SK-N-SH treated with all-trans-retinoic acid at 6 μM for 48 hours (cell line): ENCODE measurements around the gene FAM120AOS.

Experiments used
- ARNTL ChIP-seq: fragments of 450-650 bp; formaldehyde crosslinking; IDR thresholded peaks from 2 replicates; pipeline ENCODE4 v1.5.0; 2020; ENCODE audit warnings: low read depth, mild to moderate bottlenecking, moderate library complexity, borderline replicate concordance
- BACH2 ChIP-seq: fragments of 250-450 bp; sonication (Bioruptor Pico); IDR thresholded peaks from 2 replicates; pipeline ENCODE4 v1.9.0; 2021; ENCODE audit warnings: mild to moderate bottlenecking, borderline replicate concordance
- GLIS3 ChIP-seq: fragments of 250-450 bp; sonication (Bioruptor Pico); IDR thresholded peaks from 2 replicates; pipeline ENCODE4 v1.5.0; 2020; ENCODE audit warnings: mild to moderate bottlenecking, moderate library complexity
- ISL1 ChIP-seq: fragments of 250-450 bp; sonication (Bioruptor Pico); IDR thresholded peaks from 2 replicates; pipeline ENCODE4 v2.1.2; 2022; ENCODE audit warnings: mild to moderate bottlenecking, moderate library complexity
- OSR1 ChIP-seq: fragments of 250-450 bp; sonication (Bioruptor Pico); IDR thresholded peaks from 2 replicates; pipeline ENCODE4 v1.8.0; 2022; ENCODE audit warnings: moderate library complexity, mild to moderate bottlenecking, inconsistent platforms
- PATZ1 ChIP-seq: fragments of 250-450 bp; sonication (Bioruptor Pico); IDR thresholded peaks from 2 replicates; pipeline ENCODE4 v1.8.0; 2020; ENCODE audit warnings: mild to moderate bottlenecking, moderate library complexity, borderline replicate concordance
- PPARA ChIP-seq: fragments of 250-450 bp; sonication (Bioruptor Pico); IDR thresholded peaks from 2 replicates; pipeline ENCODE4 v1.5.0; 2020; ENCODE audit warnings: mild to moderate bottlenecking, borderline replicate concordance
- RARB ChIP-seq: fragments of 250-450 bp; sonication (Bioruptor Pico); IDR thresholded peaks from 2 replicates; pipeline ENCODE4 v1.8.0; 2021; ENCODE audit warnings: mild to moderate bottlenecking, moderate library complexity
- TOX ChIP-seq: fragments of 250-450 bp; sonication (Bioruptor Pico); IDR thresholded peaks from 2 replicates; pipeline ENCODE4 v1.8.0; 2021; ENCODE audit warnings: mild to moderate bottlenecking, moderate library complexity, borderline replicate concordance
- ZC3H10 ChIP-seq: fragments of 250-450 bp; sonication (Bioruptor Pico); IDR thresholded peaks from 2 replicates; pipeline ENCODE4 v1.5.1; 2021; ENCODE audit warnings: mild to moderate bottlenecking, moderate library complexity
- ZNF70 ChIP-seq: fragments of 450-650 bp; formaldehyde crosslinking; IDR thresholded peaks from 2 replicates; pipeline ENCODE4 v1.5.0; 2020; ENCODE audit warnings: mild to moderate bottlenecking, moderate library complexity
- ZNF8 ChIP-seq: fragments of 450-650 bp; formaldehyde crosslinking; IDR thresholded peaks from 2 replicates; pipeline ENCODE4 v1.5.0; 2020; ENCODE audit warnings: mild to moderate bottlenecking, moderate library complexity
- TF ChIP-seq, protein P1 (sequence below): fragments of 250-450 bp; sonication (Bioruptor Pico); IDR thresholded peaks from 2 replicates; pipeline ENCODE4 v1.8.0; 2021; ENCODE audit warnings: low read depth, mild to moderate bottlenecking, moderate library complexity, borderline replicate concordance
- TF ChIP-seq, protein P2 (sequence below): fragments of 250-450 bp; sonication (Bioruptor Pico); IDR thresholded peaks from 2 replicates; pipeline ENCODE4 v1.5.1; 2021; ENCODE audit warnings: mild to moderate bottlenecking, moderate library complexity

GRCh38 chr9:93461821-93462220 is 8.4 kb upstream of the FAM120AOS start:
- TF ChIP-seq ARNTL (CRISPR knock-in tag), result no peak
- no peak for TF ChIP-seq ZNF8 (CRISPR knock-in tag)
- TF ChIP-seq PATZ1, result no peak
- TF ChIP-seq ZNF70 (CRISPR knock-in tag), result no peak
- no peak for TF ChIP-seq GLIS3 (CRISPR knock-in tag)
- no peak for TF ChIP-seq TOX (CRISPR knock-in tag)
- TF ChIP-seq PPARA (CRISPR knock-in tag), result no peak
- TF ChIP-seq ISL1 (CRISPR knock-in tag), result no peak
- no peak for TF ChIP-seq ZC3H10 (CRISPR knock-in tag)
- no peak for TF ChIP-seq RARB (CRISPR knock-in tag)
- no peak for TF ChIP-seq OSR1 (CRISPR knock-in tag)
- TF ChIP-seq BACH2, result no peak
- TF ChIP-seq, protein P1, sequence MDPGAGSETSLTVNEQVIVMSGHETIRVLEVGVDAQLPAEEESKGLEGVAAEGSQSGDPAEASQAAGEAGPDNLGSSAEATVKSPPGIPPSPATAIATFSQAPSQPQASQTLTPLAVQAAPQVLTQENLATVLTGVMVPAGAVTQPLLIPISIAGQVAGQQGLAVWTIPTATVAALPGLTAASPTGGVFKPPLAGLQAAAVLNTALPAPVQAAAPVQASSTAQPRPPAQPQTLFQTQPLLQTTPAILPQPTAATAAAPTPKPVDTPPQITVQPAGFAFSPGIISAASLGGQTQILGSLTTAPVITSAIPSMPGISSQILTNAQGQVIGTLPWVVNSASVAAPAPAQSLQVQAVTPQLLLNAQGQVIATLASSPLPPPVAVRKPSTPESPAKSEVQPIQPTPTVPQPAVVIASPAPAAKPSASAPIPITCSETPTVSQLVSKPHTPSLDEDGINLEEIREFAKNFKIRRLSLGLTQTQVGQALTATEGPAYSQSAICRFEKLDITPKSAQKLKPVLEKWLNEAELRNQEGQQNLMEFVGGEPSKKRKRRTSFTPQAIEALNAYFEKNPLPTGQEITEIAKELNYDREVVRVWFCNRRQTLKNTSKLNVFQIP (CRISPR knock-in tag), result no peak
- TF ChIP-seq, protein P2, sequence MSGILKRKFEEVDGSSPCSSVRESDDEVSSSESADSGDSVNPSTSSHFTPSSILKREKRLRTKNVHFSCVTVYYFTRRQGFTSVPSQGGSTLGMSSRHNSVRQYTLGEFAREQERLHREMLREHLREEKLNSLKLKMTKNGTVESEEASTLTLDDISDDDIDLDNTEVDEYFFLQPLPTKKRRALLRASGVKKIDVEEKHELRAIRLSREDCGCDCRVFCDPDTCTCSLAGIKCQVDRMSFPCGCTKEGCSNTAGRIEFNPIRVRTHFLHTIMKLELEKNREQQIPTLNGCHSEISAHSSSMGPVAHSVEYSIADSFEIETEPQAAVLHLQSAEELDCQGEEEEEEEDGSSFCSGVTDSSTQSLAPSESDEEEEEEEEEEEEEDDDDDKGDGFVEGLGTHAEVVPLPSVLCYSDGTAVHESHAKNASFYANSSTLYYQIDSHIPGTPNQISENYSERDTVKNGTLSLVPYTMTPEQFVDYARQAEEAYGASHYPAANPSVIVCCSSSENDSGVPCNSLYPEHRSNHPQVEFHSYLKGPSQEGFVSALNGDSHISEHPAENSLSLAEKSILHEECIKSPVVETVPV (CRISPR knock-in tag), result no peak
